Body of pancreas (tissue), 4 donors: ENCODE measurements around the gene STMP1. TPM values are rescaled to one million over a fixed set of nuclear protein-coding genes. Genes with fewer than 3 reads are reported as not detected.

Experiments used
- ATAC-seq: fragments of 150-250 bp; one replicate; pipeline ENCODE4 v1.9.1; 2016
- DNase-seq, 4 donors: peaks; one replicate each; pipeline ENCODE4 v3.0.0-alpha.2; 2019
- H3K27ac ChIP-seq, 4 donors: fragments of 200-600 bp; sonication (generic); 1 replicate in 3 of 4; 2 replicates in 1 of 4; pipeline versions ENCODE4 v1.5.1 to v1.6.1; 2016 to 2019; ENCODE audit warnings: mild to moderate bottlenecking in 1 of 4, mixed read lengths in 1 of 4, moderate library complexity in 1 of 4
- H3K27me3 ChIP-seq, 2 donors: fragments of 200-600 bp; sonication (generic); one replicate each; pipeline ENCODE4 v1.6.0; 2016; ENCODE audit warnings: mild to moderate bottlenecking in 1 of 2
- H3K36me3 ChIP-seq, 2 donors: fragments of 200-600 bp; sonication (generic); replicated peaks in 1 of 2; 2 replicates each; pipeline ENCODE4 v1.5.1; 2016; ENCODE audit warnings: low read depth in 2 of 2; ENCODE audit not compliant: insufficient read depth in 1 of 2
- H3K4me1 ChIP-seq: fragments of 200-600 bp; sonication (generic); one replicate; pipeline ENCODE4 v1.6.0; 2016
- H3K4me3 ChIP-seq, 2 donors: fragments of 200-600 bp; sonication (generic); 1 replicate in 1 of 2; 2 replicates in 1 of 2; pipeline ENCODE4 v1.5.1; 2016 to 2019
- H3K9me3 ChIP-seq, 3 donors: fragments of 200-600 bp; sonication (generic); 1 replicate in 2 of 3; 2 replicates in 1 of 3; pipeline ENCODE4 v1.5.1; 2016
- POLR2A ChIP-seq, 3 donors: fragments of 450-650 bp; IDR thresholded peaks; one replicate each; pipeline ENCODE4 v1.6.1; 2016; ENCODE audit warnings: antibody characterized with exemption in 3 of 3, mild to moderate bottlenecking in 2 of 3
- WGBS, 2 donors: methylation state at CpG; one replicate each; pipeline ENCODE4 v1.1.5; 2017; 5-methylcytosine and 5-hydroxymethylcytosine counted together
- intact Hi-C: fragments of 100-400 bp; cut with DNase I; formaldehyde crosslinking; loops from one replicate; pipeline ENCODE4 v1.15.1; 2023
- total RNA-seq, 2 donors: library from RNA; depleted of rRNA; stranded (reverse); fragments of >200 nt; gene quantifications; one replicate each; pipeline ENCODE4 v1.1.0, GENCODE V29; 2016
- TF ChIP-seq, protein P1 (sequence below), 7 experiments: fragments of 450-650 bp in 4 of 7; fragments of 200-600 bp in 3 of 7; sonication (generic) in 3 of 7; IDR thresholded peaks; one replicate each; pipeline ENCODE4 v1.5.1; 2016 to 2019; ENCODE audit warnings: antibody characterized with exemption in 7 of 7

Gene STMP1
- total RNA-seq, 2 donors from 2014 or later, result 10.5 to 15.6 TPM

DNA sequence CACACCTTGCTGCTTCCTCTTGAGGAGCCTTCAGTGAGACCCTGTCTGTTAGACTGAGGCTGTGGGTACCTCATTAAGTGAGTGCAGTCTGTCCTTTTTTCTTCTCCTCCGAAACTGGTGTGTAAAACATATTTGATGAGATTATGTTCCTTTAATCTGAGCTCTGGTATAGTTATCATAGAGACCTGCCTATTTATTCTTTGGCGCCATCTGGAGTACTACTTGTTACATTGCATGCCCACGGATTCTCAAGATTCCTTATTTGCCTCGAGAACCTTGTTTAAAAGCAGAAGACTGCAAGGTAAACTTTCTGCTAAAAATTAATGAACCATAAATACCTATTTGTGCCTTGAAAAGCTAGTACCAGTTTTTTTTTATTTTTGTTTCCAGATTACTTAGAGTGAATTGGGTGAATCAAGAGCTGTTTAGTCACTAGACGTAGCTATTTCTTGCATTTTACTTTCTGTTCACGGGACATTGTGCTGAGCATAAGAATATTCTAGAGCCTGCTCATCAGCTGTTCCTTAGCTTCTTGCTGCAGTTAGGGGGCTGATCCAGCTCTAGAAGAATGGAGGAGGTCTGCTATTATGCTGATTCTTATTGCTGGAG is 16.9 kb upstream of the STMP1 start:
- Histone ChIP-seq H3K9me3 (no peaks in the 10 kb centered on the region), H3K27me3 (no peaks in the 10 kb centered on the region), H3K27ac (no peak overlapping the region), H3K4me1 (no peaks in the 10 kb centered on the region), H3K4me3 (no peak overlapping the region), H3K36me3 (peaks cover 0 to 11% of the 10 kb centered on the region in 2 donors)
- intact Hi-C loops, result loop anchor here (10.0 kb wide), 1 partner anchor 371 kb away; no protein-coding TSS in a partner anchor
- TF ChIP-seq, protein P1, sequence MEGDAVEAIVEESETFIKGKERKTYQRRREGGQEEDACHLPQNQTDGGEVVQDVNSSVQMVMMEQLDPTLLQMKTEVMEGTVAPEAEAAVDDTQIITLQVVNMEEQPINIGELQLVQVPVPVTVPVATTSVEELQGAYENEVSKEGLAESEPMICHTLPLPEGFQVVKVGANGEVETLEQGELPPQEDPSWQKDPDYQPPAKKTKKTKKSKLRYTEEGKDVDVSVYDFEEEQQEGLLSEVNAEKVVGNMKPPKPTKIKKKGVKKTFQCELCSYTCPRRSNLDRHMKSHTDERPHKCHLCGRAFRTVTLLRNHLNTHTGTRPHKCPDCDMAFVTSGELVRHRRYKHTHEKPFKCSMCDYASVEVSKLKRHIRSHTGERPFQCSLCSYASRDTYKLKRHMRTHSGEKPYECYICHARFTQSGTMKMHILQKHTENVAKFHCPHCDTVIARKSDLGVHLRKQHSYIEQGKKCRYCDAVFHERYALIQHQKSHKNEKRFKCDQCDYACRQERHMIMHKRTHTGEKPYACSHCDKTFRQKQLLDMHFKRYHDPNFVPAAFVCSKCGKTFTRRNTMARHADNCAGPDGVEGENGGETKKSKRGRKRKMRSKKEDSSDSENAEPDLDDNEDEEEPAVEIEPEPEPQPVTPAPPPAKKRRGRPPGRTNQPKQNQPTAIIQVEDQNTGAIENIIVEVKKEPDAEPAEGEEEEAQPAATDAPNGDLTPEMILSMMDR (IDR thresholded peaks at IDR 0.05), result peak; percentile 25 to 72 (median 66)
- no peak for TF ChIP-seq POLR2A (IDR thresholded peaks at IDR 0.05)
- WGBS, 2 donors, result 38% methylated on average over 6 of the region's 6 CpGs
- DNase-seq (peak in 1 of 4 donors; percentile 31), ATAC-seq (peak; percentile 59)

DNA sequence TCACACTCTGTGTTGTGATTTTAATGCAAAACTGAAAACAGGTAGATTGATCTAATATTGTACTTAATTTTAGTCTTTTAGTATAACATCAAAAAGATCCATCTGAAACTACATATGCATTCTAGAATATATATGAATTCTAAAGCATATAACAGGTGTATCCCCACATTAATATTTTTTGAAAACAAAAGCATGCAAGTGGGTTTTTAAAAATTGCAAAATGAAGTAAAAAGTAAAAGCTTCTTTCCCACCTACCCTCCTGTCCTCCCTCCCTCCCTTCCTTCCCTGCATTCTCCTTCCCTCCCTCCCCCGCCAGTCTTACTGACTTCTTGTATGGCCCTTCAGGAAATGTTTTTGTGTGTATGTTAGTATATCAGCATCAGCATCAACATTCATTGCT is 14.6 kb upstream of the STMP1 start:
- no peaks in the 10 kb centered on the region for H3K4me1 ChIP-seq
- H3K4me3 ChIP-seq, result no peak overlapping the region
- H3K9me3 ChIP-seq, result no peaks in the 10 kb centered on the region
- intact Hi-C loops, result loop anchor here (10.0 kb wide), 1 partner anchor 373 kb away; no protein-coding TSS in a partner anchor
- no peaks in the 10 kb centered on the region for H3K27me3 ChIP-seq
- H3K27ac ChIP-seq, result no peak overlapping the region
- WGBS, 2 donors, result 77 to 93% methylated on average over 1 of the region's 1 CpG
- TF ChIP-seq, protein P1 (IDR thresholded peaks at IDR 0.05), result no peak
- no peak for ATAC-seq
- DNase-seq, result no peak
- H3K36me3 ChIP-seq, result peaks cover 0 to 9% of the 10 kb centered on the region in 2 donors

DNA sequence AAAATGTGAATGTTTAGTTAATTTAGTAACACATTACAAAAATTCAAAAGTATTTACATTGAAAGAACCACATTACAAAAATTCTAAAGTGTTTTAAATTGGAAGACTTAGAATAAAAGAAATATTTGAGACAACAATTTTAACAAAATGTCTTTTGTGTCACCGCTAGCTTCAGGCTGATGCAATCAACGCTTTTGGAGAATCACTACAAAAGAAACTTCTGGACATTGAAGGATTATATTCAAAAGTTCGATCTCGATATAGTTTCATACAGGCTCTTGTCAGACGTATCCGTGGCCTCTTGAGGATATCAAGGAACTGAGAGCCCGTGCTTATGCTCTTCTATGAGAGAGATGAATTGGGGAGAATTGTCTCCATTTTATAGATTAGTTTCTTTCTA is 14.1 kb upstream of the STMP1 start:
- Histone ChIP-seq H3K9me3 (no peaks in the 10 kb centered on the region), H3K4me3 (no peak overlapping the region), H3K27me3 (no peaks in the 10 kb centered on the region), H3K36me3 (peaks cover 0 to 9% of the 10 kb centered on the region in 2 donors), H3K27ac (no peak overlapping the region), H3K4me1 (no peaks in the 10 kb centered on the region)
- ATAC-seq (no peak), DNase-seq (no peak)
- intact Hi-C loops, result loop anchor here (10.0 kb wide), 1 partner anchor 373 kb away; no protein-coding TSS in a partner anchor
- WGBS, 2 donors, result 89 to 95% methylated on average over 7 of the region's 7 CpGs
- TF ChIP-seq, protein P1 (IDR thresholded peaks at IDR 0.05), result no peak
- no peak for TF ChIP-seq POLR2A (IDR thresholded peaks at IDR 0.05)

- DNase-seq (peak in 1 of 4 donors; percentile 25), ATAC-seq (no peak)
- no peak overlapping the region for H3K27ac ChIP-seq
- no peaks in the 10 kb centered on the region for H3K27me3 ChIP-seq
- no peaks in the 10 kb centered on the region for H3K9me3 ChIP-seq
- WGBS, 2 donors, result 74 to 86% methylated on average over 13 to 15 of the region's 15 CpGs
- TF ChIP-seq POLR2A (IDR thresholded peaks at IDR 0.05), result no peak
- TF ChIP-seq, protein P1 (IDR thresholded peaks at IDR 0.05), result no peak
- H3K4me1 ChIP-seq, result no peaks in the 10 kb centered on the region
- no peak overlapping the region for H3K4me3 ChIP-seq
- peaks cover 0 to 3% of the 10 kb centered on the region in 2 donors for H3K36me3 ChIP-seq
- intact Hi-C loops, result no loop called here
Observed at GRCh38 chr7:135650831-135651573, 11.3 kb upstream of the STMP1 start.
